CD4-positive, alpha-beta T cell treated with Interleukin-10 for 1 hour (primary cell): Measurements from ENCODE around the gene ELK4.
"Not testable (repeated sequence)": the region's sequence is repeated elsewhere in the genome, so short reads cannot be mapped to it uniquely, and the experiment has no call there.

Experiments
- DNase-seq: peaks from one replicate; pipeline ENCODE4 v3.0.0-alpha.2; 2020

Gene ELK4

GRCh38 chr1:205663286-205663936 is 31.6 kb upstream of the ELK4 start:
- DNase-seq = no peak

DNA sequence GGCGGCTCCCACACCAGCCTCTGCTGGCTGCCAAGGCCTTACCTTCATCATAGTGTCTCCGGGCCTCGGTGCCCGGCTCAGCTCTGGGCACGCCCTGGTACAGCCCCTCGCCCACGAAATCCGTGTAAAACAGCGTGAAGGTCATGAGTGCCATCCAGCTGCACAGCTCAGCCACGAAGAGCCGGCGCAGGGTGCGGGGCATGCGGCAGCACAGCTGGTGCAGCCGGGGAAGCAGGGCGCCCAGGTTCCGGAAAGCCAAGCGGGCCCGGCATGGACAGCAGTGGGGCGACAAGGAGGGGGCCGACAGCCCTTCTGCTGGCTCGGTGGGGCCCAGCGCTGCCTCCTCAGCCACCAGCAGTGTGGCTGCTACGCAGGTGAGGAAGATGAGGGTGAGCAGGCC is 31.0 kb upstream of the ELK4 start:
- DNase-seq = no peak

GRCh38 chr1:205662135-205662738 is 30.4 kb upstream of the ELK4 start:
- DNase-seq = no peak

- no peak for DNase-seq
Observed at GRCh38 chr1:205661429-205662134, 29.8 kb upstream of the ELK4 start.

DNA sequence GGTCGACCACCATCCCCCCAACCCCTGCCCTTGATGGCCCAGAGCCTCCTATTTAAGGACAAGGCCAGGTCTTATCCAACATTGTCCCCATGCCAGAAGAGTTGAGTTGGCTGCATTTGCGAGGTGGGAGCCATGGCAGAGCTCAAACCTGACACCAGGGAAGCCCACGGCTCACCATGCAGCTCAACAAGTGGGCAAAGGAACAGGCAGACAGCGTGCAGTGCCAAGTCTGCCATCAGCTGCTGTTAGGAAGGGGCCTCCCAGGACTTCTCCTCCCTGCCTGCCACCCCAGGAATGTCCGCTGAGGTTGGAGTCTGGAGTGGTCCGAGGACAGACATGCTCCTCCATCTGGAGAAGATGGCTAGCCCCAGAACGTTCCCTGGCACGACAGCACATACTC is 28.6 kb upstream of the ELK4 start:
- DNase-seq = no peak

- peak; percentile 75 for DNase-seq
Observed at GRCh38 chr1:205658943-205659581, 27.3 kb upstream of the ELK4 start.

DNA sequence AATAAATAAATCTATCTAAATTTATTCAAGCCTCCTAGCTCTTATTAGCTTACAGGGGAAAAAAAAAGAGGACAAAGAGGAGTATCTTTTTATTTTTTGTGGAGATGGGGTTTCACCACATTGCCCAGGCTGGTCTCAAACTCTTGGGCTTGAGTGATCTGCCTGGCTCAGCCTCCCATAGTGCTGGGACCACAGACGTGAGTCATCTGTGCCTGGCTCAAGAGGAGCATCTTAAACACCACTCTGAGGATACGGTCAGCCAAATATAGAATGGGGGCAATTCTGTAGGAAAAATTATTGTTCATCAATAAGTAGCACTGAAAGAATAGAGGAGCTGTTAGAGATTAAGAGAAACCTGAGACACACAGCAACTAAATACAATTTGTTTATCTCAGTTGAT is 24.4 kb upstream of the ELK4 start:
- DNase-seq = no peak

DNA sequence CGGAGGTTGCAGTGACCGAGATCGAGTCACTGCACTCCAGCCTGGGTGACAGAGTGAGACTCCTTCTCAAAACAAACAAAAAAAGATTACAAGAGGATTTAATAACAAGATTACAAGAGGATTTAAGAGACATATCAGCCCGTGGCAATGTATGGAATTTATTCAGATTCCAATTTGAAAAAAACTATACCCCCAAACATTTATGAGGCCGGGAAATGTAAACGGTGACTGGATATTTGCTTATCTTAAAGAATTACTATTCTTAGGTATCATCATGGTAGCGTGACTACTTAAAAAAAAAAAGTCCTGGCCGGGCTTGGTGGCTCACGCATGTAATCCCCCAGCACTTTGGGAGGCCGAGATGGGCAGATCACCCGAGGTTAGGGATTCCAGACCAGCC is 21.2 kb upstream of the ELK4 start:
- DNase-seq = no peak

DNA sequence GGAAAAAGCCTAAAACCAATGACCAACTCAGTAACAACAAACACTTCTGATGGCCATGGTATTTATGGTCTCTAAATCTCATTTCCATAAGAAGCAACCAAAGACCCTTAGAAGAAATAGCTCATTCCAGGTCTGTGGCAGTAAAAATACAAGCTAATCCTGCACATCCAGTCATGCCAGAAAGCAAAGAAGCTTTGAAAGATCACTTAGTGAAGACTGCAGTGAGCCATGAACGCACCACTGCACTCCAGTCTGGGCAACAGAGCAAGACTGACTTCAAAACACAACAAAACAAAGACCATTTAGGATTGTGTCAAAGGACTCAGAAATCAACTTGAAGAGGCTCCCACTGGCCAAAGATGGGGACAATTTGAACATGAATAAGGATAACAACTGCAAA is 18.4 kb upstream of the ELK4 start:
- DNase-seq = no peak

- no peak for DNase-seq
Observed at GRCh38 chr1:205645519-205645918, 13.7 kb upstream of the ELK4 start.

DNA sequence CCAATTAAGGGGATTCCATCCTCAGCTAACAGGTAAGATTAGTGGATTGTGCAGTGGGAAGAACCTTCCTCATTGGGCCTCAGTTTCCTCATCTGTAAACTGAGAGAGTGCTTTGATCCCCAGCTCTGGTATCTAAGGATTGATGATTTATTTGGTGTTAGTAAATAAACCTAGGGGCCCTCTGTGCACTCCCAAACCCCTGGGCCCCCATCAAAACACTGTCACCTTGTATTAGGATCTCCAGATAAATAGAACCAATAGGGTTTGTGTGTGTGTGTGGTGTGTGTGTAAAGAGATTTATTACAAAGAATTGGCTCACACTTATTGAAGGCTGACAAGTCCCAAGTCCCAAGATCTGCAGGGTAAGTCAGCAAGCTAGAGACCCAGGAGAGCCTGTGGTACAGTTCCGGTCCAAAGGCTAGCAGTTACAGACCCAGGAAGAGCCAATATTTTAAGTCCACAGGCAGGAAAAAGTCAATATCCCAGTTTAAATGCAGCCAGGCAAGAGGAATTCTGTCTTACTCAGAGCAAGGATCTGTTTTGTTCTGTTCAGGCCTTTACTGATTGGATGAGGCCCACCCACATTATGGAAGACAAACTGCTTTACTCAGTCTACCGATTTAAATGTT is 11.0 kb upstream of the ELK4 start:
- no peak for DNase-seq

GRCh38 chr1:205639567-205639966 is 7.8 kb upstream of the ELK4 start:
- no peak for DNase-seq

DNA sequence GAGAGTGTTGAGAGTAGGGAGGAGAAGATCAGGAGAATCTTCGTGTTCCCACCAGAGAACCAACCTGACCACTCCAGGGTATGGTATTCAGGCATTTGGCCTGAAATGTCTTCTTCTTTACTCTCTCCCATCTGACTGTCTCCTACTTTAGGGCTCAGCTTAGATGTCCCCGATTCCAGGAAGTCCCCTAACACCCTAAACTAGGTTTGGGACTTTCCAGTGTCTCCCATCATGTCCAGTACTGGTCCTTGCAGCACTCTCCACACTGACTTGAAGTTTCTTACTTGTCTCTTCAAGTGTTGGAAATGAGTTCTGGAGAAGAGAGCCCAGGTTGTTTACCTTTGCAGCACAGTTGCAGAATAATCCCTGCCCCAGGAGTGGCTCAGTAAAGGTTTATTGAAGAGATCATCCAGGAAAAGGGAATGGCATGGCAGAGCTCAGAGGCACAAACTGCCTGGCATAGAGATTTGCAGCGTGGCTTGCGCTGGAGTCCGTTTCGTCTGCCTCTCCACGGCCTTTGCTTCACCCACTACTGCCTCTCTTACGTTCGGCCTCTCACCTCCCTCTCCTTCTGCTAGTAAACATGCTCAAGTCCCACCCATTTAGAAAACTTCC is 6.2 kb upstream of the ELK4 start:
- no peak for DNase-seq

DNA sequence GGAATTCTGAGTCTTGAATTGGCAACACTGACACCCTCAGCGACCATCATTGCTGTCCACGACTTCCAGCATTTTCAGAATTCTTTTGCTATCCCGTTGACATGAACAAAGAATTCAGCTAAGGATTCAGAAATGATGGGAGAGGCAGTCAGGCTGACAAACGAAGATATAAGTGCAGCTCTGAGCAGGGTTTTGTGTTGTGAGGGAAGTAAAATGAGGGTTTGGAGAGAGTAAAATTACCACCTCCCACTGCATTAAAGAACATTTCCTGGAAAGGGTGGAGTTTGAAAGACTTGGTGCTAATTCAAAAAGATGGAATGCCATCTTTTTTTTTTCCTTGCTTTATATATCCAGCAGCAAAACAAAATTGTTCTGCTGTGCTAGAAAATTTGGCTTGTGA is 4.9 kb upstream of the ELK4 start:
- DNase-seq = no peak

DNA sequence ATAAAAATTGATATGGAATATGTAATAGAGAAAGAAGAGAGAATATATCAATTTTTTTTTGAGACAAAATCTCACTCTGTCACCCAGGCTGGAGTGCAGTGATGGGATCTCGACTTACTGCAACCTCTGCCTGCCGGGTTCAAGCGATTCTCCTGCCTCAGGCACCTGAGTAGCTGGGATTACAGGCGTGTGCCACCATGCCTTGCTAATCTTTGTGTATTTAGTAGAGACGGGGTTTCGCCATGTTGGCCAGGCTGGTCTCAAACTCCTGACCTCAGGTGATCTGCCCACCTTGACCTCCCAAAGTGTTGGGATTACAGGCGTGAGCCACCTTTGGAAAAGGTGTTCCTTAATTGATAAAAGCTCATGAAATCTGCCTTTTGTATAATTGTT is 4.3 kb upstream of the ELK4 start:
- not testable (repeated sequence) for DNase-seq

DNA sequence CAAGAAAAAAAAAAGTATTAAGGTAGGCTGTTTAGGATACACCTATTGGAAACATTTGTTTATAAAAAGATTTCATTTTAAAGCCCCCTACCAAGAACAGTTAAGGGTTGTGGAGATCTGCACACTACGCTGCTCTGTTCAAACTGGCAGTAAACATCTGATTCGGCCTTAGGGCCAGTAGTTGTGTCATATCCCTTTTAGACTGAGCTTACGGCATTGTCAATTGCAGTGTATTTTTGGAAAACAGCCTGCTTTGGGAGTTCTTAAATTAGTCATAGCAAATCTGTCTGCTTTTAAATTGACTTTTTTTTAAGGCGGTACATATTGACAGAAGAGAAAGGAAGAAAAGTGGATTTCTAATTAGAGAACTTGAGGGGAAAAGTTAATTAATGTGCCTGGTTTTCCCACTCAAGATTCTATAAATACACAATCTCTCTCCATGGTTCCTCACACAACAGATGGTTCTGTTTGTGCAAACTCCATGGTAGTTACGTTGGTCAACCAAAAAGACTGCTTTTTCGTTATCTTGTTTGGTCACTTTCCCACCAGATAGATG is 1.7 kb upstream of the ELK4 start:
- DNase-seq = no peak

- DNase-seq = no peak
Observed at GRCh38 chr1:205632669-205633169, 908 bp upstream of the ELK4 start.

GRCh38 chr1:205631010-205631767 is 622 bp downstream of the ELK4 start:
- DNase-seq = peak; percentile 88

- no peak for DNase-seq
Observed at GRCh38 chr1:205630651-205631009, 1.2 kb downstream of the ELK4 start.

DNA sequence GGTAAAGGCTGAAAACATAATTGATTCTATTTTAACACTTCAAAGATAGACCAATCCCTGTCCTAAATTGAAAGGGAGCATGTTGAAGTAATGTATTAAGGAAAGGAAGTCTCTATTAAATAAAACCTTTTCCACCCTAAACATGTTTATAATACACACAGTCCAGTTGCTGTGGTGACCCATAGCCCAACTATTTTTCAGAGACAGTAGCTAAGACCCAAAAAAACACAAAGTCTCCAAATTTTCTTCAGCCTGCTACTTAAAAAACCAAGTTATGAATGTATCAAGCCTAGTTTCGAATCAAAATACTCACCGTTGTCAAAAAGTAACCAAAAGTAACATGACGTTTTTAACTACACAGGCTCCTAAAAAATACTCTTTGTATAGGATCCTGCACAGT is 1.6 kb downstream of the ELK4 start:
- peak; percentile 36 for DNase-seq

DNA sequence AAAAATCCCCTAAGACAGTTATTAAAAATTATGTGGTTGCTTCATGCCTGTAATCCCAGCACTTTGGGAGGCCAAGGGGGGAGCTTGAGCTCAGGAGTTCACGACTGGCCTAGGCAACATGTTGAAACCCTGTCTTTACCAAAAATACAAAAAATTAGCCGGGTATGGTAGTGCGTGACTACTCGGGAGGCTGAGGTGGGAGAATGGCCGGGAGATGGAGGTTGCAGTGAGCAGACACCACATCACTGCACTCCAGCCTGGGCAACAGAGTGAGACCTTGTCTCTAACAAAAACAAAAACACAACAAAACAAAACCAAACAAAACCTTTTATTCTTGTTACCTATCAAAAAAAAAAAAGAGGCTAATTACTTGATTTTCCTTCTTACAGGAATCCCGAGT is 2.1 kb downstream of the ELK4 start:
- peak; percentile 38 for DNase-seq

DNA sequence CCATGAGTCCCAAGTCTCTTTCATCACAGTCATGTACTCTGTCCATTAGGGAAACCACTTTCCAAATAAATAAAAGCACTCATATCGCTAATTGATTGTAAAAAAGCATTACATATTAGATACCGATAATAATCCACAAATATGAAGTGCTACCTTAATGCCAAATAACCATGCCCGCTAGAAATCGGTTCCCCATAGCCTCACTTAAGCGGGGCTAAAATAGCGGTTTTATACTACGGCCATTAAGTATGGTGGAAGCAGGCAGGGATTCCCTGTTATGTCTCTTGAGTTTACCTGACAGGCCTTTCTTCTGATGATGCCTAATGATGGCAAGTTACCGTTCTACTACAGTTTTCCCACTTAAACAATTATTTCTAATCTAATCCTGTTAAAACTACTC is 3.9 kb downstream of the ELK4 start:
- no peak for DNase-seq
